NCI-H524 (cell line): ENCODE data around the gene NPSR1.
"Not testable (repeated sequence)": the region's sequence is repeated elsewhere in the genome, so short reads cannot be mapped to it uniquely, and the experiment has no call there.

ENCODE experiments used
- DNase-seq, 2 experiments: peaks; one replicate each; lab custom pipeline; 2025; lab: John Stamatoyannopoulos, UW

The NPSR1 gene

GRCh38 chr7:34874329-34874728 is 216.3 kb downstream of the NPSR1 start:
- not testable (repeated sequence) for DNase-seq

GRCh38 chr7:34875481-34875880 is 217.5 kb downstream of the NPSR1 start:
- DNase-seq, result no peak

GRCh38 chr7:34878944-34879735 is 221.1 kb downstream of the NPSR1 start:
- not testable (repeated sequence) for DNase-seq

GRCh38 chr7:34879871-34880270 is 221.9 kb downstream of the NPSR1 start:
- DNase-seq, result no peak

GRCh38 chr7:34883855-34884254 is 225.8 kb downstream of the NPSR1 start:
- not testable (repeated sequence) for DNase-seq

GRCh38 chr7:34886856-34887255 is 228.8 kb downstream of the NPSR1 start:
- DNase-seq, result no peak

- no peak for DNase-seq
Measured at GRCh38 chr7:34889951-34890350, 231.9 kb downstream of the NPSR1 start.

- DNase-seq, result no peak
Measured at GRCh38 chr7:34895202-34895601, 237.2 kb downstream of the NPSR1 start.
